HG02852 (cell line): ENCODE data around the gene TNFRSF1B.

Experiments used
- ATAC-seq: cut with Tn5 transposase; IDR thresholded peaks from one replicate; pipeline ENCODE4 v1.9.1; 2021; ENCODE audit warnings: mild to moderate bottlenecking, moderate library complexity; ENCODE audit not compliant: unreplicated experiment

The TNFRSF1B gene

GRCh38 chr1:12166834-12167492 is at the start of gene TNFRSF1B:
TSS of gene TNFRSF1B (plus strand) at chr1:12166991. CDS start at chr1:12167092, 101 bp downstream.
- peak; percentile 51 for ATAC-seq

- no peak for ATAC-seq
These were observed 45.4 kb upstream of the TNFRSF1B start for GRCh38 chr1:12121212-12122003.

GRCh38 chr1:12123172-12123571 is 43.6 kb upstream of the TNFRSF1B start:
- ATAC-seq = no peak

DNA sequence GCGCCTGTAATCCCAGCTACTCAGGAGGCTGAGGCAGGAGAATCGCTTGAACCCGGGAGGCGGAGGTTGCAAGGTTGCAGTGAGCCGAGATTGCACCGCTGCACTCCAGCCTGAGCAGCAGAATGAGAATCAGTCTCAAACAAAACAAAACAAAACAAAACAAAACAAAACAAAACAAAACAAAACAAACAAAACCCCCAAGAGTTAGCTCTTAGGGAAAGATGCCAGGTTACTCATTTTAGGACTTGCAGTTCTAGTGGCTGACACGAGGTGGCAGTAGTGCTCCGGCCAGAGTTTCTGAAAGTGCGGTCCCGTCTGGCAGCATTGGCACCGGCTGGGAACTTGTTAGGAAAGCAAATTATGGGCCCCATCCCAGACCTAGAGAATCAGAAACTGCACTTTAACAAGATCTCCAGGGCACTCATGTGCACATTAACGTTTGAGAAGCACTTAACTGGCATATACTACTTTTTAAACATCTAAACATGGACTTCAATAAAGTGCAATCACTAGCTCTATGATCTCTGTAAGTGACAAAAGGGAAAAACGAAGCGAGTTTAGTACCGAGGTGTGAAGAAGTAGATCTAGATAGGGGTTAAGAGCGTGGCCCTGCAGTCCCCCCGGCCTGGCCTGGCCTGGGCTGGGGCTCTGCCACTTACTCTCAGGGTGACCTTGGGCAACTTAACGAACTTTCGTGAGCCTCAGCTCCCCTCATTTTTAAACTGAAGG is 41.9 kb upstream of the TNFRSF1B start:
- ATAC-seq = no peak

DNA sequence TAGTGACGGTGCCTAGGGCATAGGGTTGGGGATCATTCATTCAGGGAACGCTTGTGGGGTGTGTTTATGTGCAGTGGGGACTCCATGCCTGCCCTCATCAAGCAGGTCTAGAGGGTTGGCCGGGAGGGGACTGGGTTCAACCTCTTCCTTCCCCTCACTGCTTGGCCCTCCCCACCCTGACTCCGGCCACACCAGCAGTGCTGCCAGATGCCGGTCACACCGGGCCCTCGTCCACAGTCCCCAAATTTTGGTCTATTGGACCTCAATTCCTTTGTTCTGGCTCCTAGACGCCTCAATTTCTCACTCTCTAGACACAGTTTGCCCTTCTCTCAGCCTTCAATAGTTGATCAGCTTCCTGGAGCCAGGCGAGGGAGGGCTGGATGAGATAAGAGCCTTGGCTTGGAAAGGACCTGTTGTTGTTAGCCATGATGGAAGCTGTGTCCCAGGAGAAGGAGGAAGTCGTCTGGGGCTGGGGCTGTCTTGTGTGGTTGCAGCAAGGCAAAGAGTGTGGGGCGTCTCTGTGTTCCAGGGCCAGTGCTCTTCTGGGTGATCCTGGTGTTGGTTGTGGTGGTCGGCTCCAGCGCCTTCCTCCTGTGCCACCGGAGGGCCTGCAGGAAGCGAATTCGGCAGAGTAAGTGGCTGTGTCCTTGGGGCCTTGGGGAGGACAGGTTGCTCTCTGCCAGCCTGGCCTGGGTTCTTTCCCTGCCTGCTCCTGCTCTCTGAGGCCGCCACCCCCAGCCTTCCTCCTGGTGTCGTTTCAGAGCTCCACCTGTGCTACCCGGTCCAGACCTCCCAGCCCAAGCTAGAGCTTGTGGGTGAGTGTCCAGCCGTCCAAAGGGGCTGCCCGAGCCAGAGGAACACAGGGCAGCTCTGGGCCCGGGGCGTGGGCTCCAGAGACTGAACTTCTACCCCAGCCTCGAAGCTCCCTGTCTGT is 41.1 kb upstream of the TNFRSF1B start:
- ATAC-seq = no peak

- no peak for ATAC-seq
These were observed 40.0 kb upstream of the TNFRSF1B start for GRCh38 chr1:12126781-12127180.

- ATAC-seq = no peak
These were observed 39.5 kb upstream of the TNFRSF1B start for GRCh38 chr1:12127206-12127810.

- ATAC-seq = no peak
These were observed 38.7 kb upstream of the TNFRSF1B start for GRCh38 chr1:12128120-12128519.

GRCh38 chr1:12129624-12130023 is 37.2 kb upstream of the TNFRSF1B start:
- ATAC-seq = no peak

GRCh38 chr1:12130466-12131130 is 36.2 kb upstream of the TNFRSF1B start:
- ATAC-seq = no peak

GRCh38 chr1:12132078-12132477 is 34.7 kb upstream of the TNFRSF1B start:
- ATAC-seq = no peak

GRCh38 chr1:12134716-12135115 is 32.1 kb upstream of the TNFRSF1B start:
- no peak for ATAC-seq

GRCh38 chr1:12135612-12136011 is 31.2 kb upstream of the TNFRSF1B start:
- no peak for ATAC-seq

DNA sequence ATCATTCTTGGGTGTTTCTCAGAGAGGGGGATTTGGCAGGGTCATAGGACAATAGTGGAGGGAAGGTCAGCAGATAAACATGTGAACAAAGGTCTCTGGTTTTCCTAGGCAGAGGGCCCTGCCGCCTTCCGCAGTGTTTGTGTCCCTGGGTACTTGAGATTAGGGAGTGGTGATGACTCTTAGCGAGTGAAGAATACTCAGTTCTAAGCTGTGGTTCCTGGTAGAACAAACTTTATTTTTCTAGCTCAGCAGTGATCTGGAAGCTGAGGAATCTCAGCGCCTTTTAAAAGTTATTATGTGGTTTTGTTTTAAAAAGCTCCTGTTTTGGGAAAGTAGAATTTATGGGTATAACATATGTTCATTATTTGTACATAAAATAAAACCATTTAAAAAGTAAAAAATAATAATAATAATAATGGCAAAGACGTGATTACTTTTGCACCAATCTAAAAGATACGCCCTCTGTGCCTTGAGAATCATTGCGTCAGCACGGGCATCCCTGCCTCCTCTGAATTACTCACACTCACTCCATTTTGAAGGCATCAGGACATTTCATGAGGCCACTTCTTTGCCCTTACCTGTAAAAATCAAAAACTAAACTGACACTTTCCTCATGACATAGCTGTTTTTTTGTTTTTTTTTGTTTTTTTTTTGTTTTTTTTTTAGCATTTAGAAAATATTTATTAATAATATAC is 29.7 kb upstream of the TNFRSF1B start:
- ATAC-seq = no peak

DNA sequence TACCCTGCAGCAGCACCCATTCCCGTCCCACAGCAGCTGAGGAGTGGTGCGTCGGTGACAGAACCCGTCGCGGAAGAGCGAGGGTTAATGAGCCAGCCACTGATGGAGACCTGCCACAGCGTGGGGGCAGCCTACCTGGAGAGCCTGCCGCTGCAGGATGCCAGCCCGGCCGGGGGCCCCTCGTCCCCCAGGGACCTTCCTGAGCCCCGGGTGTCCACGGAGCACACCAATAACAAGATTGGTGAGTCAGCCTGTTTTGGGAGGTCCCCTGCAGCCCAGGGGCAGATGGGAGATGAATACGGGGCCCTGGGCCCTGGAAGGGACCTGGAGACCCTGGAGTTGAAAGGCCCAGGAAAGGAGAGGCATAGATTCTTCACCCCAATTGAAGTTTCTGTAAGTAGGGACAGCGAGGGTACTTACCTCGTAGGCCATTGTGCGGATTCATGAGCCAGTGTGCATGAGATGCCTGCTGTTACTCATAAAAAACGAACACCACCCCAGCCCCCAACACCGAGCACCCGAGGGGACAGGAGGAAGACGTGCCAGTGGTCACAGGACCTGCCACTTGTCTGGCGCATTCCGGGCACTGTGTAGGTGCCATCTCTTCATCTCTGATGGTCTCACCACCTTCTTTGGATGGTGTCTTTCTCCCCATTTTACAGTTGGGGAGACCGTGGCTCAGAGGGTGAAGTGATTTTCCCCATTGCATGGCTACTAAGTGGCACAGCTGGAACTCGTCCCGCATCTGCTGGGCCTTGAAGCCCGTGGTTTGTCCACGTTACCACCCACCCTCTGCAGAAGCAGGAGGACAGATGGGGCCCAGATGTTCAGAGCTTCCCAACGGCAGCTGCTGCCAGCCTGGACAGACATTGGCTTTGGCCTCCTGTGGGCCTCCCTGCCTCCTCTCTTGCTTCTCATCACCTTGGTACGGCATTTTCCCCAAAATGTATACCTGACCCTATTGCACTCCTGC is 28.3 kb upstream of the TNFRSF1B start:
- no peak for ATAC-seq

DNA sequence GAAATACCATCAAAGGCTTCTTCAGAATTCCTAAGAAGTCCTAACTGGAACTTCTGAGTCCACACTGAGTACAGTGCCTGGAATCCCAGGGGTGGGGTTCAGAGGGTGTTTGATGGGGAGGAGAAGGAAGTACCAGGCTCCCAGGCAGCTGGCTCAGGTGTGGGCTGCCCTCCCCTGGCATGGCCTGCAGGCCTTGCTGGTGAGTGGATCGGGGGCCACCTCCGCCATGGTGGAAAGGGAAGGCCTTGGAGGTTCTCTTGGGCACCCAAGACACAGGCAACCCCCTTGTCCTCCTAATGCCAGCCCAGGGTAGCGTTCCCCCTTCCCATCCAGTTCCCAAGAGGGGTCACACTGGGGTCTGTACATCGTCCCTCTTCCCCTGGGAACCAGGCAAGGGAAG is 26.8 kb upstream of the TNFRSF1B start:
- no peak for ATAC-seq

DNA sequence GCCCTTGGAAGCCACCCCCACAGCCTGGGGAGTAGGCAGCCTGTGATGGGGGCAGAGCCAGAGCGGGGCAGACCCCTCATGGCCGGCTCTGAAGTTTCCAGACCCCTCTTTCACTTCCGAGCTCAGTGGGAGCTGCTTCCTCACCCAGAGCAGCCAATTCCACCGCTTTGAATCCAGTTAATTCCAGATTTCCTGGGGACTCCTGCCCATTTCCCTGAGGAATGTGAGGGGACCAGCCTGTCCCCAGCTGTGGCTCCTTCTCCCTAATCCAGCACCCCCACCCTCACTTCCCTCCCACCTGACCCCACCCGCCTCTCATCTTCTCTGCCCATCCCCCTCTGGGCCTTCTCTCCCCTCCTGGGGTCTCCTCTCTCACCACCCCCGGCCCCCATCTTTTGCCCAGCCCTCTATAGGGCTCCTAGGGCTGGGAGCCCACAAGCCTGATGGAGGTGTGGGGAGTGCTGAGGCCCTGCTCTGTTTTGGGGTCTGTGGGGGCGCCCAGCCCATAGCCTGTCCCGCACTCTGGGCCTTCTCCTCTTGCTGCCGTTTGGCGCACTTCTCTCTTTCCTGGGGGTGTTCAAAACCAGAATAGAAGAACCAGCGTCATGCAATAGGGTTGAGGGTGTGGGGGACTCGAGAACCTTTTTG is 26.2 kb upstream of the TNFRSF1B start:
- no peak for ATAC-seq
